Skeletal muscle satellite cell (primary cell): Measurements from ENCODE around the gene PHTF1.
"Not testable (repeated sequence)": the region's sequence is repeated elsewhere in the genome, so short reads cannot be mapped to it uniquely, and the experiment has no call there.

Experiments
- H3K27me3 ChIP-seq: 2 replicates; pipeline ENCODE4 v1.7.0; 2013; ENCODE audit warnings: low read length; ENCODE audit not compliant: control insufficient read depth, insufficient read depth
- H3K36me3 ChIP-seq: 2 replicates; pipeline ENCODE4 v1.7.0; 2013; ENCODE audit warnings: mild to moderate bottlenecking, control low read depth, low read length; ENCODE audit not compliant: insufficient read depth
- H3K4me1 ChIP-seq: 2 replicates; pipeline ENCODE4 v1.7.0; 2013; ENCODE audit warnings: low read length; ENCODE audit not compliant: control insufficient read depth, insufficient read depth
- H3K4me2 ChIP-seq: 2 replicates; pipeline ENCODE4 v1.7.0; 2013; ENCODE audit warnings: mild to moderate bottlenecking, low read length
- H3K4me3 ChIP-seq: 2 replicates; pipeline ENCODE4 v1.7.0; 2013; ENCODE audit warnings: low read length
- H3K9ac ChIP-seq: 2 replicates; pipeline ENCODE4 v1.7.0; 2013; ENCODE audit warnings: mild to moderate bottlenecking, low read depth, low read length, moderate library complexity
- H3K9me3 ChIP-seq: replicated peaks from 2 replicates; pipeline ENCODE4 v1.7.0; 2013; ENCODE audit warnings: mild to moderate bottlenecking, control low read depth, low read length

The PHTF1 gene

GRCh38 chr1:113769601-113769970, 10.3 kb upstream of the PHTF1 start:
- no peaks in the 10 kb centered on the region for H3K4me1 ChIP-seq
- no peak overlapping the region for H3K9ac ChIP-seq
- H3K36me3 ChIP-seq: peaks cover 24% of the 10 kb centered on the region
- no peaks in the 10 kb centered on the region for H3K27me3 ChIP-seq
- H3K4me3 ChIP-seq: no peak overlapping the region
- H3K9me3 ChIP-seq: no peaks in the 10 kb centered on the region
- H3K4me2 ChIP-seq: no peak overlapping the region

- no peak overlapping the region for H3K4me3 ChIP-seq
- H3K27me3 ChIP-seq: no peaks in the 10 kb centered on the region
- H3K4me2 ChIP-seq: no peak overlapping the region
- no peaks in the 10 kb centered on the region for H3K9me3 ChIP-seq
- peaks cover 24% of the 10 kb centered on the region for H3K36me3 ChIP-seq
- no peaks in the 10 kb centered on the region for H3K4me1 ChIP-seq
- no peak overlapping the region for H3K9ac ChIP-seq
These were observed 9.8 kb upstream of the PHTF1 start for GRCh38 chr1:113768916-113769600.

GRCh38 chr1:113765306-113766230, 6.3 kb upstream of the PHTF1 start:
- Histone ChIP-seq H3K9me3 (no peaks in the 10 kb centered on the region), H3K27me3 (no peaks in the 10 kb centered on the region), H3K4me1 (no peaks in the 10 kb centered on the region), H3K4me2 (no peak overlapping the region), H3K9ac (no peak overlapping the region), H3K4me3 (no peak overlapping the region), H3K36me3 (peaks cover 24% of the 10 kb centered on the region)

- peaks cover 24% of the 10 kb centered on the region for H3K36me3 ChIP-seq
- H3K4me1 ChIP-seq: peaks cover 8% of the 10 kb centered on the region
These were observed 4.4 kb upstream of the PHTF1 start for GRCh38 chr1:113763661-113764060.

GRCh38 chr1:113761937-113762336, 2.7 kb upstream of the PHTF1 start:
- no peaks in the 10 kb centered on the region for H3K27me3 ChIP-seq
- no peak overlapping the region for H3K4me3 ChIP-seq
- peaks cover 15% of the 10 kb centered on the region for H3K4me1 ChIP-seq
- H3K36me3 ChIP-seq: peaks cover 12% of the 10 kb centered on the region
- no peak overlapping the region for H3K9ac ChIP-seq
- H3K4me2 ChIP-seq: no peak overlapping the region
- H3K9me3 ChIP-seq: no peaks in the 10 kb centered on the region

More at GRCh38 chr1:113763661-113764060, 4.4 kb upstream of the PHTF1 start:
- no peak overlapping the region for H3K4me3 ChIP-seq
- no peak overlapping the region for H3K9ac ChIP-seq
- H3K27me3 ChIP-seq: no peaks in the 10 kb centered on the region
- no peak overlapping the region for H3K4me2 ChIP-seq
- H3K9me3 ChIP-seq: no peaks in the 10 kb centered on the region

- Histone ChIP-seq H3K4me3 (peak overlapping the region; percentile 85), H3K4me2 (peak overlapping the region; percentile 93), H3K27me3 (no peaks in the 10 kb centered on the region), H3K36me3 (peaks cover 7% of the 10 kb centered on the region), H3K9ac (peak overlapping the region; percentile 92), H3K9me3 (no peaks in the 10 kb centered on the region), H3K4me1 (peaks cover 15% of the 10 kb centered on the region)
These were observed 1.1 kb upstream of the PHTF1 start for GRCh38 chr1:113760102-113761080.

GRCh38 chr1:113758631-113759332, 504 bp downstream of the PHTF1 start:
- Histone ChIP-seq H3K4me3 (peak overlapping the region; percentile 85), H3K27me3 (no peaks in the 10 kb centered on the region), H3K9ac (peak overlapping the region; percentile 92), H3K4me1 (peaks cover 15% of the 10 kb centered on the region), H3K9me3 (no peaks in the 10 kb centered on the region), H3K4me2 (peak overlapping the region; percentile 93), H3K36me3 (peaks cover 12% of the 10 kb centered on the region)

- H3K4me2 ChIP-seq: no peak overlapping the region
- no peak overlapping the region for H3K9ac ChIP-seq
- no peaks in the 10 kb centered on the region for H3K27me3 ChIP-seq
- H3K36me3 ChIP-seq: peaks cover 28% of the 10 kb centered on the region
- H3K9me3 ChIP-seq: no peaks in the 10 kb centered on the region
- H3K4me3 ChIP-seq: no peak overlapping the region
- H3K4me1 ChIP-seq: peaks cover 15% of the 10 kb centered on the region
These were observed 2.8 kb downstream of the PHTF1 start for GRCh38 chr1:113756461-113756860.

GRCh38 chr1:113753333-113753732, 6.0 kb downstream of the PHTF1 start:
- H3K9ac ChIP-seq, H3K4me1 ChIP-seq, H3K4me3 ChIP-seq, H3K9me3 ChIP-seq, H3K4me2 ChIP-seq, H3K27me3 ChIP-seq: not testable (repeated sequence)
- H3K36me3 ChIP-seq: peaks cover 31% of the 10 kb centered on the region

- Histone ChIP-seq H3K9ac (no peak overlapping the region), H3K4me1 (peaks cover 14% of the 10 kb centered on the region), H3K4me2 (no peak overlapping the region), H3K27me3 (no peaks in the 10 kb centered on the region), H3K36me3 (peaks cover 31% of the 10 kb centered on the region), H3K9me3 (no peaks in the 10 kb centered on the region), H3K4me3 (no peak overlapping the region)
These were observed 7.8 kb downstream of the PHTF1 start for GRCh38 chr1:113751516-113751915.
